ENCODE measurements around the gene PPP2R2D.

Gene PPP2R2D

GRCh38 chr10:131925716-131926115 is 24.9 kb downstream of the PPP2R2D start:
- TF ChIP-seq CTCF (IDR thresholded peaks at IDR 0.05) = no peak

GRCh38 chr10:131926253-131926652 is 25.4 kb downstream of the PPP2R2D start:
- no peak for TF ChIP-seq CTCF (IDR thresholded peaks at IDR 0.05)
- Histone ChIP-seq H3K4me1 (peaks cover 0 to 37% (median 23%) of the 10 kb centered on the region in 4 donors), H3K9me3 (peaks cover 0 to 11% (median 6%) of the 10 kb centered on the region in 3 donors), H3K27me3 (no peaks in the 10 kb centered on the region), H3K27ac (no peak overlapping the region), H3K4me3 (no peak overlapping the region), H3K36me3 (no peaks in the 10 kb centered on the region)
- intact Hi-C loops (cut with DNase I; ENCODE audit: low total_unique reads) = no loop called here
- no peak for DNase-seq

More at GRCh38 chr10:131925716-131926115, 24.9 kb downstream of the PPP2R2D start:
- Histone ChIP-seq H3K4me3 (no peak overlapping the region), H3K36me3 (no peaks in the 10 kb centered on the region), H3K9me3 (peaks cover 0 to 11% (median 6%) of the 10 kb centered on the region in 3 donors), H3K27ac (no peak overlapping the region), H3K27me3 (no peaks in the 10 kb centered on the region), H3K4me1 (peaks cover 0 to 31% (median 19%) of the 10 kb centered on the region in 4 donors)
- intact Hi-C loops (cut with DNase I; ENCODE audit: low total_unique reads) = no loop called here
- DNase-seq = no peak

- Histone ChIP-seq H3K4me3 (no peak overlapping the region), H3K27me3 (no peaks in the 10 kb centered on the region), H3K4me1 (peaks cover 0 to 44% (median 30%) of the 10 kb centered on the region in 4 donors), H3K27ac (no peak overlapping the region), H3K36me3 (no peaks in the 10 kb centered on the region), H3K9me3 (peaks cover 0 to 11% (median 6%) of the 10 kb centered on the region in 3 donors)
- TF ChIP-seq CTCF (IDR thresholded peaks at IDR 0.05) = no peak
- no peak for DNase-seq
- intact Hi-C loops (cut with DNase I; ENCODE audit: low total_unique reads) = no loop called here
These were observed 26.2 kb downstream of the PPP2R2D start for GRCh38 chr10:131926743-131927595.

GRCh38 chr10:131928248-131929095 is 27.7 kb downstream of the PPP2R2D start:
- peak in 1 of 2 donors; percentile 13 for DNase-seq
- Histone ChIP-seq H3K4me1 (peaks cover 0 to 53% (median 37%) of the 10 kb centered on the region in 4 donors), H3K36me3 (no peaks in the 10 kb centered on the region), H3K27me3 (no peaks in the 10 kb centered on the region), H3K27ac (no peak overlapping the region), H3K9me3 (peaks cover 0 to 11% (median 6%) of the 10 kb centered on the region in 3 donors), H3K4me3 (no peak overlapping the region)
- intact Hi-C loops (cut with DNase I; ENCODE audit: low total_unique reads) = no loop called here
- no peak for TF ChIP-seq CTCF (IDR thresholded peaks at IDR 0.05)

- TF ChIP-seq CTCF (IDR thresholded peaks at IDR 0.05) = no peak
- Histone ChIP-seq H3K36me3 (no peaks in the 10 kb centered on the region), H3K9me3 (peaks cover 0 to 11% (median 6%) of the 10 kb centered on the region in 3 donors), H3K4me1 (peaks cover 0 to 53% (median 38%) of the 10 kb centered on the region in 4 donors), H3K4me3 (no peak overlapping the region), H3K27me3 (no peaks in the 10 kb centered on the region), H3K27ac (no peak overlapping the region)
- intact Hi-C loops (cut with DNase I; ENCODE audit: low total_unique reads) = no loop called here
- DNase-seq = peak in 1 of 2 donors; percentile 34
These were observed 28.5 kb downstream of the PPP2R2D start for GRCh38 chr10:131929122-131929845.

Measured in tibial artery (tissue), 4 donors.